Mucosa of gallbladder (tissue), 1 donor: ENCODE data around the gene CATSPER2. TPM values are rescaled to one million over a fixed set of nuclear protein-coding genes. Genes with fewer than 3 reads are reported as not detected.
"Not testable (repeated sequence)": the region's sequence is repeated elsewhere in the genome, so short reads cannot be mapped to it uniquely, and the experiment has no call there.

Experiments used
- DNase-seq: peaks from one replicate; pipeline ENCODE4 v3.0.0-alpha.2; 2020; ENCODE audit warnings: low spot score
- total RNA-seq: library from RNA; stranded (reverse); gene quantifications from one replicate; pipeline ENCODE4 v1.2.1, GENCODE V29; 2021
- donor health status: DM: no; HTN: no; CAD: no.

The CATSPER2 gene
- total RNA-seq, 1 donor from 2014 or later, result 8.1 TPM

DNA sequence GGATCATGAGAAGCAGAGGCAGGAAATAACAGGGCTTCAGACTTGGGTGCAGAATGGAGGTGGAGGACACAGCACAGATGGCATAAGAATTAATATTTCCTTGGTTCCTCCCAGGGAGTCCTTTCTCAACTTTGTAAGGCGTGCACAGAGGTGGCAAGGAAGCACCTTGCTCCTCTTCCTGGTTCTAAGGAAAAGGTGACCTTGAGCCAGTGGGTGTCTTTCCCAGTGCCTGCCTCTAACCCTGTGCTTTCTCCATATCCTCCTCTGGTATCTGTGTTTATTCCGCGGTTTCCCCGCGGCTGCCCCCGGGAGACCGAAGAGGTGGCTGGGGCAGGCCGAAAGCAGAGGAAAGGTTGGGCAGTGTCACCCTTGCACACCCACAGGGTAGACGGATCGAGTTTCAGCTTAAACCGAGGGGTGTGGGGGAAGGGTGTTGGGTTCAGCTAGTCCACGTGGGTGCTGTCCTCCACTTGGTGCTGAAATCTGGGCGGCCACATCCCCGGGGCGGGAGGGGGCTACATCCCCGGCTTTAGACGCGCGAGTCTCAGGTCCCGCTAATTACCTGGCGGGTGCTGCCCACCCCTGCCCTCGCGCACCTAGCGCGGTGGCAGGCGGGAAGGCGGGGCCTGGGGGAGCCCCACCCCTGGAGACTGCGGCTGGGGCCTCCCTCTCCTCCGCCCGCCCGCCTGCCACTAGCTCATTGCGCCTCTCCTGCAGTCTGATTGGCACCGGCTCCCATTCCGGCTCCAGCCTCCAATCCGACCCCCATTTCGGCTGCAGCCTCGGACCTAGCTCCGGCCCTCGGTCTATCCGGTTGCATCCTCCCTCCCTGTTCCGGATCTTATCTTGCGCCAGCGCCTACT is 55.1 kb downstream of the CATSPER2 start, which contains the start of gene CKMT1B:
TSS of gene CKMT1B (plus strand) at position 700 of the 863 bp plus-strand sequence. CDS start 192 bp downstream, outside the sequence.
- not testable (repeated sequence) for DNase-seq

DNA sequence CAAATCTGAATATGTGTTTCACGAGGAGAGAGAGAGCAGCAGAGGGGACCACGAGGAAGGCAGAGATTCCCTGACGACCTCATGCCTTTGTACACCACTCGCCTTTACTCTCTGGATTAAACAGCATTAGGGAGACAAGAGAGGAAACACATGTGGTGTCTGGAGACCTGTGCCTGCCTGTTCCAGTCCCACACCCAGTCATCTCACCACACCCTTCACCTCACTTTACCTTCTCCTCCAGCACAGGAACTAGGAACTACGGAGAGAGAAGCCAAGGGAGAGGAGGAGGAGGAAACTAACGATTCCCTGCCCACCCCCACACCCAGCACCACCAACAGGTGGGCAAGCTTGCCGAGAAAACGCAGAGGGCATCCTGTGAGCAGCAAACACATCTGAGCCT is 55.8 kb downstream of the CATSPER2 start:
- DNase-seq, result not testable (repeated sequence)

DNA sequence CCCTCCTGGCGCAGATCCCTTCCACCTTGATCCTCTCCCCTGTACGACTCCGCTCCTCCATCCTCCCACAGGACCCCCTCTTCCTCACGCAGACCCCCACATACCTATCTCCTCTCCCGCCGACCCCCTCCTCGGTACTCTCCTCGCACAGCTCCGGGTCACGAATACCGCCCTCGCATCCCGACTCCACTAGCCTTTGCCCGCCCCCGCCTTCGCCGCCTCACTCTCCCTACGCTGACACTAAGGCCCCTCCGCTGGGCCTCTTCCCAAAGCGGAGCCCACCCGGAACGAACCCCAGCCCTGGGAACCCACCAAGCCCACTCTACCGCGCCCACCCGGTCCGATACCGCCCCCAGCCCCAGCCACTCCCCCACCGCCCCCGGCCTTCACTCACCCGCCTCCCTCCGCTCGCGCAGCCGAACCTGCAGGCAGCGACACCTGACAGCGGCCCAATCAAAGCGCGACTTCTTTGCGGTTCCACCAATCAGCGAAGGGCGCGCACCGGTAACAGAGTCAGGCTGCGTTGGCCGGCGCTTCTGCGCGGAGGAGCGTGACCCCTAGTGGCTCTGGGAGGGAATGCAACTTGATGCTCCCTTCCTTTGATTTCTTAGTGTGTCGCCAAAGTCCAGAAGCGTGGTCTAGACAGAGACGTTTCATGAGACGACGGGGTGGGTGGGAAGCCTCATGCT is 58.7 kb downstream of the CATSPER2 start, which contains the start of gene PPIP5K1:
TSS of gene PPIP5K1 (minus strand) at position 431 of the 689 bp plus-strand sequence. CDS start 5,704 bp downstream, outside the sequence.
- not testable (repeated sequence) for DNase-seq

Other genes with a start within 250 kb of the CATSPER2 start
- gene TP53BP1, start 155.7 kb downstream of the CATSPER2 start, total RNA-seq, result 61.6 TPM
- gene MAP1A, start 131.2 kb downstream of the CATSPER2 start, total RNA-seq, result 22.5 TPM
- 104 TPM for gene PPIP5K1, start 58.6 kb downstream of the CATSPER2 start, total RNA-seq
- gene CKMT1B, start 54.8 kb downstream of the CATSPER2 start, total RNA-seq, result 52.7 TPM
- 1.6 TPM for gene STRC, start 30.0 kb downstream of the CATSPER2 start, total RNA-seq
- gene CKMT1A, start 45.0 kb upstream of the CATSPER2 start, total RNA-seq, result 65.4 TPM
- gene PDIA3, start 97.6 kb upstream of the CATSPER2 start, total RNA-seq, result 520 TPM
- gene ELL3, start 128.1 kb upstream of the CATSPER2 start, total RNA-seq, result 8.5 TPM
- gene SERF2, start 143.5 kb upstream of the CATSPER2 start, total RNA-seq, result 965 TPM
- 0.23 TPM for gene SERINC4, start 151.4 kb upstream of the CATSPER2 start, total RNA-seq
- 10.8 TPM for gene HYPK, start 151.8 kb upstream of the CATSPER2 start, total RNA-seq
- gene MFAP1, start 175.8 kb upstream of the CATSPER2 start, total RNA-seq, result 25.6 TPM
- gene WDR76, start 178.2 kb upstream of the CATSPER2 start, total RNA-seq, result 3.0 TPM